Thyroid gland (tissue), 4 donors: Measurements from ENCODE around the gene VWF.

ENCODE experiments used
- CTCF ChIP-seq, 6 experiments: fragments of 200-600 bp in 3 of 6; fragments of 450-650 bp in 3 of 6; sonication (generic) in 3 of 6; IDR thresholded peaks; one replicate each; pipeline ENCODE4 v1.5.1; 2016 to 2019; ENCODE audit warnings: antibody characterized with exemption in 6 of 6, mild to moderate bottlenecking in 2 of 6, inconsistent platforms in 1 of 6, moderate library complexity in 1 of 6
- POLR2A ChIP-seq, 2 donors: fragments of 450-650 bp; IDR thresholded peaks; one replicate each; pipeline ENCODE4 v1.6.1; 2017; ENCODE audit warnings: antibody characterized with exemption in 2 of 2, mild to moderate bottlenecking in 2 of 2, moderate library complexity in 1 of 2

DNA sequence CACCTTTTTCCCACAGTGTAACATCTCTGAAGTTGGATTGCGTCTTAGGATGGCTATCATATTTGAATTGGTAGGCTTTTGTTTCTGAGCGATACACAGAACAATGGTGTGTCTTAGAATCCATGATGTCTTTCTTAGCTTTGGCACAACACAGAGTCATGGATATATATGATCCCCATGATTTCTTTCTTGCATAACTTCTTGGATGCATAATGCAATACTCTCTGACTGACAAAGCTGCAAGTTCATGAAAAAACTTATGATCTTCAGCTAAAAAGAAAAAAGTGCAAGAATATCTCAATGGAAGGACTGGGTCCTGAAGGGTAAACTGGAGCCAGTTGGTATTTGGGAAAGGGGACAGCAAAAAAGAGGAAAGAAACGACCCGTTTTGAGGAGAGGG is 48.1 kb downstream of the VWF start:
- TF ChIP-seq CTCF (IDR thresholded peaks at IDR 0.05) (no peak), POLR2A (IDR thresholded peaks at IDR 0.05) (no peak)
